A549 (cell line): ENCODE data around the gene NMB. TPM values are rescaled to one million over a fixed set of nuclear protein-coding genes. Genes with fewer than 3 reads are reported as not detected.

ENCODE experiments used
- ATAC-seq, 2 experiments: fragments of 200-7000 bp in 1 of 2; fragments of >200 bp in 1 of 2; cut with Nextera tagmentation in 1 of 2; cut with Tn5 transposase in 1 of 2; 3 replicates each; pipeline versions ENCODE4 v1.8.0 to v1.9.1; 2018 to 2020; ENCODE audit warnings: mild to moderate bottlenecking in 1 of 2, moderate library complexity in 1 of 2
- CTCF ChIA-PET: fragments of 300-600 bp; sonication (Branson Sonifier 250); formaldehyde crosslinking; extraction: SDS; loops from one replicate; lab custom pipeline; 2021; ENCODE audit warnings: antibody characterized with exemption, inconsistent platforms; lab: Yijun Ruan, JAX
- POLR2A ChIA-PET: fragments of 350-600 bp; formaldehyde crosslinking; extraction: SDS; loops from one replicate; lab custom pipeline; 2021; ENCODE audit warnings: antibody characterized with exemption, inconsistent platforms; lab: Yijun Ruan, JAX
- DNase-seq, 2 experiments: peaks; one replicate each; pipeline versions ENCODE4 v3.0.0 to v3.0.0-alpha.2; 2011 to 2016; ENCODE audit warnings: low read depth in 1 of 2, low spot score in 1 of 2
- FAIRE-seq: peaks from 2 replicates; lab custom pipeline; 2011; peaks lifted over from hg19 to GRCh38; lab: Jason Lieb, UNC
- H3K27ac ChIP-seq, 2 experiments: fragments of >200 bp; sonication (Bioruptor Twin); formaldehyde crosslinking; 3 replicates each; pipeline ENCODE4 v1.5.1; 2016 to 2017
- H3K4me1 ChIP-seq: fragments of >200 bp; sonication (Bioruptor Twin); formaldehyde crosslinking; 3 replicates; pipeline ENCODE4 v1.6.1; 2016
- H3K4me2 ChIP-seq: fragments of >200 bp; sonication (Bioruptor Twin); formaldehyde crosslinking; 3 replicates; pipeline ENCODE4 v1.6.1; 2016
- H3K4me3 ChIP-seq: fragments of >200 bp; sonication (Bioruptor Twin); formaldehyde crosslinking; 3 replicates; pipeline ENCODE4 v1.5.1; 2016
- H3K9me3 ChIP-seq: fragments of >200 bp; sonication (Bioruptor Twin); formaldehyde crosslinking; 3 replicates; pipeline ENCODE4 v1.6.1; 2016
- CBX8 ChIP-seq: fragments of 200-600 bp; sonication (generic); IDR thresholded peaks from 2 replicates; pipeline ENCODE4 v1.6.1; 2016
- CEBPB ChIP-seq, 2 experiments: fragments of >200 bp in 1 of 2; sonication (Bioruptor Twin) in 1 of 2; formaldehyde crosslinking in 1 of 2; IDR thresholded peaks; 2 replicates each; pipeline ENCODE4 v1.6.1; 2012 to 2016
- CHD2 ChIP-seq: fragments of 150-350 bp; IDR thresholded peaks from 2 replicates; pipeline ENCODE4 v1.6.1; 2014; ENCODE audit warnings: low read length; ENCODE audit not compliant: partially characterized antibody
- CHD4 ChIP-seq: fragments of 200-600 bp; sonication (generic); IDR thresholded peaks from 2 replicates; pipeline ENCODE4 v1.6.1; 2016; ENCODE audit warnings: antibody characterized with exemption, mild to moderate bottlenecking, borderline replicate concordance
- FOSL2 ChIP-seq, 2 experiments: fragments of 450-650 bp in 1 of 2; fragments of >200 bp in 1 of 2; sonication (Bioruptor Twin) in 1 of 2; formaldehyde crosslinking; IDR thresholded peaks; 2 replicates each; pipeline versions ENCODE4 v1.5.0 to v1.6.1; 2016 to 2020; ENCODE audit warnings: mild to moderate bottlenecking in 1 of 2, moderate library complexity in 1 of 2
- HEYL ChIP-seq: fragments of 250-450 bp; sonication (Bioruptor Pico); IDR thresholded peaks from 2 replicates; pipeline ENCODE4 v1.8.0; 2021; ENCODE audit warnings: mild to moderate bottlenecking, moderate library complexity
- HOXA7 ChIP-seq: fragments of 250-450 bp; sonication (Bioruptor Pico); IDR thresholded peaks from 2 replicates; pipeline ENCODE4 v1.5.0; 2020; ENCODE audit warnings: mild to moderate bottlenecking, moderate library complexity
- HOXB13 ChIP-seq: fragments of 250-450 bp; sonication (Bioruptor Pico); IDR thresholded peaks from 2 replicates; pipeline ENCODE4 v1.5.0; 2020; ENCODE audit warnings: low read depth, mild to moderate bottlenecking, moderate library complexity
- NPAS2 ChIP-seq: fragments of 250-450 bp; sonication (Bioruptor Pico); IDR thresholded peaks from 2 replicates; pipeline ENCODE4 v1.8.0; 2022; ENCODE audit warnings: mild to moderate bottlenecking, moderate library complexity, borderline replicate concordance
- POLR2AphosphoS2 ChIP-seq: conservative IDR thresholded peaks from 2 replicates; pipeline ENCODE4 v1.6.1; 2012; ENCODE audit warnings: low read length, improper control_type of control experiment, inconsistent platforms
- RCOR1 ChIP-seq: fragments of 150-350 bp; IDR thresholded peaks from 2 replicates; pipeline ENCODE4 v1.6.1; 2014; ENCODE audit warnings: antibody characterized with exemption, low read length, low read depth
- REST ChIP-seq: fragments of 200-600 bp; sonication (generic); IDR thresholded peaks from 2 replicates; pipeline ENCODE4 v1.6.1; 2016; ENCODE audit warnings: antibody characterized with exemption, mild to moderate bottlenecking, moderate library complexity
- RNF2 ChIP-seq: fragments of 200-600 bp; sonication (generic); IDR thresholded peaks from 2 replicates; pipeline ENCODE4 v1.6.1; 2016; ENCODE audit warnings: low read depth, mild to moderate bottlenecking, antibody characterized with exemption, moderate library complexity, borderline replicate concordance
- TFCP2L1 ChIP-seq: fragments of 250-450 bp; sonication (Bioruptor Pico); IDR thresholded peaks from 2 replicates; pipeline ENCODE4 v1.5.0; 2021; ENCODE audit warnings: mild to moderate bottlenecking
- ZNF302 ChIP-seq: fragments of 250-450 bp; sonication (Bioruptor Pico); IDR thresholded peaks from 2 replicates; pipeline ENCODE4 v1.9.0; 2021; ENCODE audit warnings: inconsistent platforms, mild to moderate bottlenecking, moderate library complexity
- WGBS: methylation state at CpG from one replicate; pipeline ENCODE4 v1.1.6; 2017; ENCODE audit errors: missing lambda C conversion rate; 5-methylcytosine and 5-hydroxymethylcytosine counted together
- polyA plus RNA-seq, 4 experiments: library from polyadenylated mRNA; depleted of rRNA in 3 of 4; stranded (reverse); fragments of >200 nt; fragmentation: RNase III in 1 of 4; extraction: RNeasy Plus Mini Kit Qiagen cat#74134 plus additional on column Dnase treatment in 1 of 4; gene quantifications; 2 replicates in 3 of 4; 3 replicates in 1 of 4; pipeline ENCODE4 v1.2.3, GENCODE V29; 2011 to 2017
- TF ChIP-seq, protein P1 (sequence below): fragments of 250-450 bp; sonication (Bioruptor Pico); IDR thresholded peaks from 2 replicates; pipeline ENCODE4 v1.5.0; 2021; ENCODE audit warnings: mild to moderate bottlenecking, moderate library complexity, borderline replicate concordance
- TF ChIP-seq, protein P2 (sequence below): fragments of >200 bp; sonication (Bioruptor Twin); formaldehyde crosslinking; IDR thresholded peaks from 2 replicates; pipeline ENCODE4 v1.6.1; 2016
- TF ChIP-seq, protein P3 (sequence below): fragments of >200 bp; sonication (Bioruptor Twin); formaldehyde crosslinking; IDR thresholded peaks from 3 replicates; pipeline ENCODE4 v1.6.1; 2016

NMB gene
- polyA plus RNA-seq, 2 of the 4 experiments (the other 2 are of a cell fraction): 10.1 to 18.5 TPM

DNA sequence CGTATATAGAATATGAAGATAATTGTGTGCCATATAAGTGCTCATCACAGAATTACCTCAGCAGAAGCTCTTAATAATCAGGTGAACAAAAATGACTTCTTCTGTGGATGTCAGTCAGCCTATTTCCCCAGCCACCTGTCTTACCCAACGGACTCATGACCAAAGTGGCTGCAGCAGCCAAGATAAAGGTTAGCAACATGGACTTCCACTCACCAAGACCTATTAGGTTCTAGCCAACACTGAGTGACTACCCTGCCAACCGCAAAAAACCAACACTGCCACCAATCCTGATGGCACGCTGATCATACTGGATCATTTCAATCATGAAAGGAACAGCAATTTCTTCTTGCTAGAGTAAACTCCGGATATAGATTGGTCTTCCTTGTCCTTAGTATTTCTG, 45.8 kb upstream of the NMB start:
- POLR2A ChIA-PET: interaction anchor here (0.6 to 1.6 kb wide), 2 partner anchors 12 to 46 kb away, joined by 4 to 5 read pairs; partner anchors contain the start of genes NMB and SEC11A
- Histone ChIP-seq H3K4me2 (no peak overlapping the region), H3K4me1 (peaks cover 26% of the 10 kb centered on the region), H3K9me3 (no peaks in the 10 kb centered on the region), H3K27ac (no peak overlapping the region), H3K4me3 (no peak overlapping the region)
- WGBS: 90% methylated on average over 5 of the region's 5 CpGs
- no peak for ATAC-seq
- FAIRE-seq: no peak
- TF ChIP-seq REST (no peak), RNF2 (no peak), TFCP2L1 (CRISPR knock-in tag) (no peak), RCOR1 (no peak), FOSL2 (IDR thresholded peaks at IDR 0.05) (no peak), FOSL2 (CRISPR knock-in tag; IDR thresholded peaks at IDR 0.05) (no peak), POLR2AphosphoS2 (no peak)
- TF ChIP-seq, protein P1, sequence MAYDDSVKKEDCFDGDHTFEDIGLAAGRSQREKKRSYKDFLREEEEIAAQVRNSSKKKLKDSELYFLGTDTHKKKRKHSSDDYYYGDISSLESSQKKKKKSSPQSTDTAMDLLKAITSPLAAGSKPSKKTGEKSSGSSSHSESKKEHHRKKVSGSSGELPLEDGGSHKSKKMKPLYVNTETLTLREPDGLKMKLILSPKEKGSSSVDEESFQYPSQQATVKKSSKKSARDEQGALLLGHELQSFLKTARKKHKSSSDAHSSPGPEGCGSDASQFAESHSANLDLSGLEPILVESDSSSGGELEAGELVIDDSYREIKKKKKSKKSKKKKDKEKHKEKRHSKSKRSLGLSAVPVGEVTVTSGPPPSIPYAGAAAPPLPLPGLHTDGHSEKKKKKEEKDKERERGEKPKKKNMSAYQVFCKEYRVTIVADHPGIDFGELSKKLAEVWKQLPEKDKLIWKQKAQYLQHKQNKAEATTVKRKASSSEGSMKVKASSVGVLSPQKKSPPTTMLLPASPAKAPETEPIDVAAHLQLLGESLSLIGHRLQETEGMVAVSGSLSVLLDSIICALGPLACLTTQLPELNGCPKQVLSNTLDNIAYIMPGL (CRISPR knock-in tag): no peak
- DNase-seq: no peak
- CTCF ChIA-PET: interaction anchor here (0.8 to 3.8 kb wide), 4 partner anchors 46 to 232 kb away, joined by 4 to 23 read pairs (median 6); partner anchors contain the start of gene NMB

- H3K27ac ChIP-seq: no peak overlapping the region
- TF ChIP-seq, protein P2, sequence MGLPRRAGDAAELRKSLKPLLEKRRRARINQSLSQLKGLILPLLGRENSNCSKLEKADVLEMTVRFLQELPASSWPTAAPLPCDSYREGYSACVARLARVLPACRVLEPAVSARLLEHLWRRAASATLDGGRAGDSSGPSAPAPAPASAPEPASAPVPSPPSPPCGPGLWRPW: no peak
- no peak for TF ChIP-seq HEYL (CRISPR knock-in tag)
- no peak for TF ChIP-seq CHD2
- no peak for TF ChIP-seq CBX8
- no peak for TF ChIP-seq CHD4
- TF ChIP-seq ZNF302 (CRISPR knock-in tag): no peak
- TF ChIP-seq HOXB13 (CRISPR knock-in tag): no peak
- no peak for TF ChIP-seq NPAS2 (CRISPR knock-in tag)
- TF ChIP-seq, protein P3, sequence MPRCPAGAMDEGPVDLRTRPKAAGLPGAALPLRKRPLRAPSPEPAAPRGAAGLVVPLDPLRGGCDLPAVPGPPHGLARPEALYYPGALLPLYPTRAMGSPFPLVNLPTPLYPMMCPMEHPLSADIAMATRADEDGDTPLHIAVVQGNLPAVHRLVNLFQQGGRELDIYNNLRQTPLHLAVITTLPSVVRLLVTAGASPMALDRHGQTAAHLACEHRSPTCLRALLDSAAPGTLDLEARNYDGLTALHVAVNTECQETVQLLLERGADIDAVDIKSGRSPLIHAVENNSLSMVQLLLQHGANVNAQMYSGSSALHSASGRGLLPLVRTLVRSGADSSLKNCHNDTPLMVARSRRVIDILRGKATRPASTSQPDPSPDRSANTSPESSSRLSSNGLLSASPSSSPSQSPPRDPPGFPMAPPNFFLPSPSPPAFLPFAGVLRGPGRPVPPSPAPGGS: no peak
- TF ChIP-seq CEBPB (IDR thresholded peaks at IDR 0.05): no peak
- TF ChIP-seq RNF2: no peak
- TF ChIP-seq HOXA7 (CRISPR knock-in tag): no peak
- H3K4me1 ChIP-seq: peaks cover 24% of the 10 kb centered on the region
- peak; percentile 23 to 37; a peak in 3 of 6 replicates for ATAC-seq
- H3K4me3 ChIP-seq: no peak overlapping the region
- ChIA-PET POLR2A (interaction anchor here (0.5 to 1.6 kb wide), 3 partner anchors 13 to 115 kb away, joined by 4 to 5 read pairs (median 4); partner anchors contain the start of genes NMB and SEC11A), CTCF (interaction anchor here (0.9 to 3.8 kb wide), 5 partner anchors 45 to 341 kb away, joined by 4 to 23 read pairs (median 6); partner anchors contain the start of gene NMB)
- H3K4me2 ChIP-seq: no peak overlapping the region
- no peak for FAIRE-seq
- H3K9me3 ChIP-seq: no peaks in the 10 kb centered on the region
- 85% methylated on average over 4 of the region's 4 CpGs for WGBS
- DNase-seq: no peak
These were observed 45.0 kb upstream of the NMB start for GRCh38 chr15:84702961-84703482.
